DOHH2 (cell line): Measurements from ENCODE around the gene LTB.

ENCODE experiments used
- H3F3A ChIP-seq: fragments of 200-600 bp; sonication (generic), shearing (Covaris generic); 2 replicates; pipeline ENCODE4 v1.6.0; 2016; ENCODE audit warnings: antibody characterized with exemption, mild to moderate bottlenecking; ENCODE audit not compliant: control insufficient read depth, insufficient read depth
- H3K27ac ChIP-seq: fragments of 200-600 bp; sonication (generic); 2 replicates; pipeline ENCODE4 v1.5.1; 2014; ENCODE audit warnings: low read depth, mild to moderate bottlenecking, low read length, moderate library complexity
- H3K27me3 ChIP-seq: fragments of 200-600 bp; sonication (generic); 2 replicates; pipeline ENCODE4 v1.6.1; 2014; ENCODE audit warnings: mild to moderate bottlenecking, low read length, mixed read lengths; ENCODE audit not compliant: control insufficient read depth
- H3K36me3 ChIP-seq: fragments of 200-600 bp; sonication (generic); 2 replicates; pipeline ENCODE4 v1.6.1; 2014; ENCODE audit warnings: mild to moderate bottlenecking, low read length, moderate library complexity, mixed read lengths; ENCODE audit not compliant: control insufficient read depth
- H3K4me1 ChIP-seq: fragments of 200-600 bp; sonication (generic); 2 replicates; pipeline ENCODE4 v1.6.1; 2014; ENCODE audit warnings: mild to moderate bottlenecking, low read length, mixed read lengths; ENCODE audit not compliant: control insufficient read depth
- H3K4me2 ChIP-seq: fragments of 200-600 bp; sonication (generic); 2 replicates; pipeline ENCODE4 v1.6.0; 2014; ENCODE audit warnings: mild to moderate bottlenecking, low read length, moderate library complexity
- H3K4me3 ChIP-seq: fragments of 200-600 bp; sonication (generic); 2 replicates; pipeline ENCODE4 v1.5.1; 2014; ENCODE audit warnings: mild to moderate bottlenecking, low read length, mixed read lengths
- H3K79me2 ChIP-seq: fragments of 200-600 bp; sonication (generic); 2 replicates; pipeline ENCODE4 v1.6.1; 2014; ENCODE audit warnings: mild to moderate bottlenecking, low read length, mixed read lengths; ENCODE audit not compliant: control insufficient read depth
- H3K9me2 ChIP-seq: fragments of 200-600 bp; sonication (generic); replicated peaks from 2 replicates; pipeline ENCODE4 v1.6.1; 2014; ENCODE audit warnings: mild to moderate bottlenecking, low read length, mixed read lengths; ENCODE audit not compliant: control insufficient read depth
- H3K9me3 ChIP-seq: fragments of 200-600 bp; sonication (generic); 2 replicates; pipeline ENCODE4 v1.6.1; 2014; ENCODE audit warnings: antibody characterized with exemption, low read length, mixed read lengths; ENCODE audit not compliant: control insufficient read depth, insufficient read depth
- H4K20me1 ChIP-seq: fragments of 200-600 bp; sonication (generic); 2 replicates; pipeline ENCODE4 v1.6.0; 2014; ENCODE audit warnings: low read depth, mild to moderate bottlenecking, antibody characterized with exemption, low read length, moderate library complexity; ENCODE audit not compliant: control insufficient read depth, insufficient read depth
- EZH2phosphoT487 ChIP-seq: fragments of 200-600 bp; sonication (generic); IDR thresholded peaks from 2 replicates; pipeline ENCODE4 v1.6.1; 2017; ENCODE audit warnings: borderline replicate concordance, mild to moderate bottlenecking, antibody characterized with exemption, low read length, moderate library complexity, mixed read lengths
- TF ChIP-seq, protein P1 (sequence below): fragments of 200-600 bp; sonication (generic); IDR thresholded peaks from one replicate; pipeline ENCODE4 v1.5.1; 2014; ENCODE audit warnings: antibody characterized with exemption, mild to moderate bottlenecking, low read depth, low read length; ENCODE audit not compliant: poor library complexity, severe bottlenecking

The LTB gene

DNA sequence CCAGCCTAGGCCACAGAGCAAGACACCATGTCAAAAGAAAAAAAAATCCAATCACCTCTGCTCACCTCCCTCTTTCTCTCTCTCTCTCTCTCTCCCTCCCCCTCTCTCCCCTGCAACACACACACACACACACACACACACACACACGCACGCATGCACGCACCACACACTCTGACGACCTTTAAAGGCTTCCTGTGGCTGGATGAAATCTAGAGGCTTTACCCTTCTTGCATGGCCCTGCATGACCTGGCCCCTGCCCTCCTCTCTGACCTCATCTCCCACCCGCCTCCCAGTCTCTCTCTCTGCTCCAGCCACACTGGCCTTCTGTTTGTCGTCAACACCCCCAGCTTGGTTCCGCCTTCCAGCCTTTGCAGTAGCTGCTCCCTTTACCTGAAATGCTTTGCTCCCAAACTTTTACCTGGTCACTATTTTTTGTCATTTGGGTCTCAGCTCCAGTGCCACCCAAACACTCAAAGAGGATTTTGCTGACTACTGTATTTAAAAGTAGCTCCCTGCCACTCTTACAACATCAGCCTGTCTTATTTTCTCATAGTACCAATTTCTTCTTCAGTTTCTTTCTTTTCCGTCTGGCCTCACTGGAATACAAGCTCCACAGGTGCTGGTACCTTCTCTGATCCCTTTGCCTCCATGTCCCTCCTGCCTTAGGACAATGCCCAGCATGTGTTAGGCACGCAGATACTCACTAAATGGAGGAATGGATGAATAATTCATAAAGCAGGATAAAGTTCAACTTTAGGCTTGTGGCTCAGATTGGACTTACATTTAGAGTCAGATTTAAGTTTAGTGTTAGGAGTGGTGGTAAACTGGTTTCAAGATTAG, 14.5 kb downstream of the LTB start:
- no peaks in the 10 kb centered on the region for H3K36me3 ChIP-seq
- peaks cover 51% of the 10 kb centered on the region for H3K27me3 ChIP-seq
- H3K79me2 ChIP-seq: no peaks in the 10 kb centered on the region
- no peak overlapping the region for H3K27ac ChIP-seq
- TF ChIP-seq EZH2phosphoT487: no peak
- TF ChIP-seq, protein P1, sequence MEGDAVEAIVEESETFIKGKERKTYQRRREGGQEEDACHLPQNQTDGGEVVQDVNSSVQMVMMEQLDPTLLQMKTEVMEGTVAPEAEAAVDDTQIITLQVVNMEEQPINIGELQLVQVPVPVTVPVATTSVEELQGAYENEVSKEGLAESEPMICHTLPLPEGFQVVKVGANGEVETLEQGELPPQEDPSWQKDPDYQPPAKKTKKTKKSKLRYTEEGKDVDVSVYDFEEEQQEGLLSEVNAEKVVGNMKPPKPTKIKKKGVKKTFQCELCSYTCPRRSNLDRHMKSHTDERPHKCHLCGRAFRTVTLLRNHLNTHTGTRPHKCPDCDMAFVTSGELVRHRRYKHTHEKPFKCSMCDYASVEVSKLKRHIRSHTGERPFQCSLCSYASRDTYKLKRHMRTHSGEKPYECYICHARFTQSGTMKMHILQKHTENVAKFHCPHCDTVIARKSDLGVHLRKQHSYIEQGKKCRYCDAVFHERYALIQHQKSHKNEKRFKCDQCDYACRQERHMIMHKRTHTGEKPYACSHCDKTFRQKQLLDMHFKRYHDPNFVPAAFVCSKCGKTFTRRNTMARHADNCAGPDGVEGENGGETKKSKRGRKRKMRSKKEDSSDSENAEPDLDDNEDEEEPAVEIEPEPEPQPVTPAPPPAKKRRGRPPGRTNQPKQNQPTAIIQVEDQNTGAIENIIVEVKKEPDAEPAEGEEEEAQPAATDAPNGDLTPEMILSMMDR: no peak
- no peaks in the 10 kb centered on the region for H4K20me1 ChIP-seq
- H3F3A ChIP-seq: peaks cover 14% of the 10 kb centered on the region
- peaks cover 64% of the 10 kb centered on the region for H3K4me1 ChIP-seq
- no peaks in the 10 kb centered on the region for H3K9me3 ChIP-seq
- H3K4me3 ChIP-seq: no peak overlapping the region
- no peaks in the 10 kb centered on the region for H3K9me2 ChIP-seq
- no peak overlapping the region; the same call in 1 of the 2 replicates for H3K4me2 ChIP-seq

DNA sequence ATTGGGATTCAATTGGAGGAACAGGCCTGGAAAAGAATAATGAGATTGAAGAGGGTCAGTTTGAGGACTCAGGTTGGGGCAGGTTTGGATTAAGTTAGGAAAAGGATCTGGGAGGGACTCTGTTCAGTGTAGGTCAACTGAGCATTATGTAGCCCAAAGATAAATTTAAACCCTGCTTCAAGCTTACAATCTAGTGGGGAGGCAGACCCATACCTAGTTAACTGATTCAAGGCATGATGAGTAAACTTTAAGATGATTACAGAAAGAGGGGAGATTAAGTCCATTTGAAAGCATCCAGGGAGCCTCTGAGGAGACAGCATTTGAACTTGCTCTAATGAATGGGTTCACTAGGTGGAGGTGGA, 21.5 kb downstream of the LTB start:
- peaks cover 15% of the 10 kb centered on the region for H3K27me3 ChIP-seq
- TF ChIP-seq EZH2phosphoT487: no peak
- TF ChIP-seq, protein P1: no peak
- no peaks in the 10 kb centered on the region for H3K9me3 ChIP-seq
- H3K4me3 ChIP-seq: peak overlapping the region; percentile 64
- H3K79me2 ChIP-seq: no peaks in the 10 kb centered on the region
- peaks cover 75% of the 10 kb centered on the region for H3K4me1 ChIP-seq
- H3F3A ChIP-seq: peaks cover 11% of the 10 kb centered on the region
- peaks cover 27% of the 10 kb centered on the region for H3K36me3 ChIP-seq
- peak overlapping the region; percentile 79 for H3K4me2 ChIP-seq
- peak overlapping the region; percentile 85 for H3K27ac ChIP-seq
- H3K9me2 ChIP-seq: no peaks in the 10 kb centered on the region
- no peaks in the 10 kb centered on the region for H4K20me1 ChIP-seq

DNA sequence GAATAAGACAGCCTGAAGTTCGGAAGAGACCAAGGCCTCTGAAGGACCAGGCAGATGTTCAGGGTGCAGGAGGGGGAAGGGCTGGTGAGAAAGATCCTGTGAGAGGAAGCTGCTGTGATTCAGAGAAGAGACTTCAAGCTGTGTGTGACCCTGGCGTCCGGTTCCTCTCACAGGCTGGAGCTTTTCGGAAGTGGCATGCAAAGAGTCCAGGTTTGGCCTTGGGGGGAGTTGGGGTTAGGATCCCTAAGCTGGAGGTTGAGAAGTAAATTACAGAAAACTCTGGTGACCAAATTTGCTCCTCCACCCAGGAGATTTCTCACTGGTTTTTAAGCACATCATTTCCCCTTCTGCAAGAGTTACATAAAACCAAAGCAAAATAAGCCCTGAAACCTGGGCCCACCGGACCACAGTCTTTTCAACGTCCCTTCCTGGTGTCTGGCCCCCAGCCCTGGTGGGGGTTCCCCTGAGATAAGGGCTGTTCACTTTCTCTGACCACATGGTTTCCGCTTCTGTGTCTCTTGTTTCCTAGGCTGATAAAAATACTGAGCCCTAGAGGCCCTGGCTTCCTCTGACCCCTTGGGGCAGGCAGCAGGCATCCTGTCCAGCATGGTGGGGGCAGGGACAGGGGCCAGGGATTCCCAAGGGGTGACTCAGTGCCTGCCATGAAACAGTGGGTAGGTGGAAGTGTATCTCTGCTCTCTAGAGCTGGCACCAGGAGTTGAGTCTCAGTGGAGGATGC, 22.1 kb downstream of the LTB start:
- H3K9me2 ChIP-seq: no peaks in the 10 kb centered on the region
- H3K79me2 ChIP-seq: no peaks in the 10 kb centered on the region
- no peak for TF ChIP-seq EZH2phosphoT487
- TF ChIP-seq, protein P1: no peak
- peak overlapping the region; percentile 85 for H3K27ac ChIP-seq
- H3K9me3 ChIP-seq: no peaks in the 10 kb centered on the region
- no peaks in the 10 kb centered on the region for H4K20me1 ChIP-seq
- H3K36me3 ChIP-seq: peaks cover 27% of the 10 kb centered on the region
- H3K4me2 ChIP-seq: peak overlapping the region; percentile 79
- peaks cover 11% of the 10 kb centered on the region for H3F3A ChIP-seq
- peak overlapping the region; percentile 64 for H3K4me3 ChIP-seq
- peaks cover 11% of the 10 kb centered on the region for H3K27me3 ChIP-seq
- H3K4me1 ChIP-seq: peaks cover 75% of the 10 kb centered on the region
